Measurements from ENCODE around the gene RELL2.

The RELL2 gene

DNA sequence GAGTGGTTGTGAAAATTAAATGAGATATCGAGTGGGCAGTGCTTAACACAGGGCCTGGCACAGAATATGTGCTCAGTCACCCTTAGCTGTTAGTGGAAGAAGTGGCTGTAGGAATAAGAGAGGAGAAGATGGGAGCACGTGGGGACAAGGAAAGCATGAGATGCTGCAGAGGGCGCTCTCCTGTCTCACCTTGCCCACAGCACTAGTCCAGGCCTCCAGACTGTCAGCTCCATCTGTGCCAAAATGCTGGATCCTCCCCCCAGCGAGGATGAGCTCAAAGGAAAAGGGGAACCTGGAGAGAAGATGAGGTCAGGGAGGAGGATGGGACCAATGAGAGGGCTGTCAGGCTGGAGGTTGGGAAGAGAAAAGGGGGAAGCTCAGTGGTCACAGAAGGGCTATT, 32.7 kb downstream of the RELL2 start:
- TF ChIP-seq, protein P1, sequence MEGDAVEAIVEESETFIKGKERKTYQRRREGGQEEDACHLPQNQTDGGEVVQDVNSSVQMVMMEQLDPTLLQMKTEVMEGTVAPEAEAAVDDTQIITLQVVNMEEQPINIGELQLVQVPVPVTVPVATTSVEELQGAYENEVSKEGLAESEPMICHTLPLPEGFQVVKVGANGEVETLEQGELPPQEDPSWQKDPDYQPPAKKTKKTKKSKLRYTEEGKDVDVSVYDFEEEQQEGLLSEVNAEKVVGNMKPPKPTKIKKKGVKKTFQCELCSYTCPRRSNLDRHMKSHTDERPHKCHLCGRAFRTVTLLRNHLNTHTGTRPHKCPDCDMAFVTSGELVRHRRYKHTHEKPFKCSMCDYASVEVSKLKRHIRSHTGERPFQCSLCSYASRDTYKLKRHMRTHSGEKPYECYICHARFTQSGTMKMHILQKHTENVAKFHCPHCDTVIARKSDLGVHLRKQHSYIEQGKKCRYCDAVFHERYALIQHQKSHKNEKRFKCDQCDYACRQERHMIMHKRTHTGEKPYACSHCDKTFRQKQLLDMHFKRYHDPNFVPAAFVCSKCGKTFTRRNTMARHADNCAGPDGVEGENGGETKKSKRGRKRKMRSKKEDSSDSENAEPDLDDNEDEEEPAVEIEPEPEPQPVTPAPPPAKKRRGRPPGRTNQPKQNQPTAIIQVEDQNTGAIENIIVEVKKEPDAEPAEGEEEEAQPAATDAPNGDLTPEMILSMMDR (IDR thresholded peaks at IDR 0.05; ENCODE audit: low read length), result peak; percentile 7; the same call in 1 of the 2 replicates
- TF ChIP-seq EZH2phosphoT487 (IDR thresholded peaks at IDR 0.05; ENCODE audit: low read length), result no peak
- DNase-seq, result no peak
- no peak overlapping the region for H3K4me3 ChIP-seq (ENCODE audit: low read length)
- no peaks in the 10 kb centered on the region for H3F3A ChIP-seq (ENCODE audit: insufficient read depth, low read length)
- no peaks in the 10 kb centered on the region for H3K27me3 ChIP-seq (replicated peaks; ENCODE audit: insufficient read depth, low read length)
- no peak overlapping the region for H3K4me2 ChIP-seq (ENCODE audit: low read depth, low read length)
- no peaks in the 10 kb centered on the region for H3K9me2 ChIP-seq (replicated peaks; ENCODE audit: insufficient read depth, low read length)
- no peaks in the 10 kb centered on the region for H3K9me3 ChIP-seq (replicated peaks; ENCODE audit: insufficient read depth, low read length)
- no peaks in the 10 kb centered on the region for H4K20me1 ChIP-seq (ENCODE audit: insufficient read depth, low read length)
- H3K36me3 ChIP-seq (replicated peaks; ENCODE audit: insufficient read depth, low read length), result no peaks in the 10 kb centered on the region
- no peaks in the 10 kb centered on the region for H3K79me2 ChIP-seq (ENCODE audit: low read length)
- no peak overlapping the region for H3K9ac ChIP-seq (ENCODE audit: low read length)
- H2AFZ ChIP-seq (ENCODE audit: low read length), result 0 out of 2 replicates have a peak overlapping the region, but pooled peaks have one; percentile 21
- no peak overlapping the region for H3K27ac ChIP-seq (ENCODE audit: low read length)
- no peaks in the 10 kb centered on the region for H3K4me1 ChIP-seq (ENCODE audit: low read length)

DNA sequence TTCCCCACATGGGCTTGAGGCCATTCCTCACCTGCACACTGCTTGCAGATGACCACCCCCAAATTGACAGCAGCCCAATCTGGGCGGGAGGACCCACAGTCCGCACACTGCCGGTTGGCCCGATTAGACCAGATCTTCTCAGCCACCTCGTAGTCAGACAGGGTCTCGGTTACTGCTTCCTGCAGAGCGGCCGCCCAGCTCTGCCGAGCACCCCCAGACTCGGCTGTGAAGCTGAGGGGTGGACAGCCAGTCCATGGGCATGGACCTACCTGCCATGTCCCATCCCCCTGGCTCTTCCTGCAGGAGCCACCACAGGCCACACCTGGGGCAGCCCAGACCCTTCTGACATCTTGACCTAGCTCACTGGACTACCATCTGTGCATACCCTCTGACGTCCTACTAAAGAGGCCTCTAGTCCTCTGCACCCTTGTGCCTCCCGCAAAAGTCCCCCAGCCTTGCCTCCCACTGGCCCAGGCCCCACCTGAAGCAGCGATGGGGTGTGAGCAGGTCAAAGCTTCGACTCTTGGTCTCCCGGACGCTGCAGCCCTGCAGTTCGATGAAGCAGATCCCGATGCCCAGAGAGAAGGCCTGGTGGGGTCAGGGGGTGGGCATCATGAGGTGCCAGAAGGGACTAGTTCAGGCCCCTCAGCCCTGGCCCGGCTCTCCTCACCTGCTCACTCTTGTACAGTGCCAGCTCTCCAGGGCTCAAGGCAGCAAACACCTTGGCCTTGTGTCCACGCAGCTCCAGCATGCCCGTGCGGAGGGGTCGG, 35.5 kb downstream of the RELL2 start:
- H3K36me3 ChIP-seq (replicated peaks; ENCODE audit: insufficient read depth, low read length), result no peaks in the 10 kb centered on the region
- H3K9me2 ChIP-seq (replicated peaks; ENCODE audit: insufficient read depth, low read length), result no peaks in the 10 kb centered on the region
- no peaks in the 10 kb centered on the region for H4K20me1 ChIP-seq (ENCODE audit: insufficient read depth, low read length)
- no peaks in the 10 kb centered on the region for H3K9me3 ChIP-seq (replicated peaks; ENCODE audit: insufficient read depth, low read length)
- no peaks in the 10 kb centered on the region for H3K4me1 ChIP-seq (ENCODE audit: low read length)
- H3F3A ChIP-seq (ENCODE audit: insufficient read depth, low read length), result no peaks in the 10 kb centered on the region
- TF ChIP-seq, protein P1 (IDR thresholded peaks at IDR 0.05; ENCODE audit: low read length), result no peak
- TF ChIP-seq EZH2phosphoT487 (IDR thresholded peaks at IDR 0.05; ENCODE audit: low read length) (no peak), EZH2 (optimal IDR thresholded peaks at IDR 0.05; ENCODE audit: low read depth, low read length) (no peak)
- no peak overlapping the region for H3K9ac ChIP-seq (ENCODE audit: low read length)
- H3K4me3 ChIP-seq (ENCODE audit: low read length), result no peak overlapping the region
- no peak overlapping the region for H3K4me2 ChIP-seq (ENCODE audit: low read depth, low read length)
- no peaks in the 10 kb centered on the region for H3K79me2 ChIP-seq (ENCODE audit: low read length)
- no peaks in the 10 kb centered on the region; the same call in 1 of the 2 replicates for H3K27me3 ChIP-seq (replicated peaks; ENCODE audit: insufficient read depth, low read length)
- DNase-seq, result no peak
- H2AFZ ChIP-seq (ENCODE audit: low read length), result no peak overlapping the region
- no peak overlapping the region for H3K27ac ChIP-seq (ENCODE audit: low read length)

DNA sequence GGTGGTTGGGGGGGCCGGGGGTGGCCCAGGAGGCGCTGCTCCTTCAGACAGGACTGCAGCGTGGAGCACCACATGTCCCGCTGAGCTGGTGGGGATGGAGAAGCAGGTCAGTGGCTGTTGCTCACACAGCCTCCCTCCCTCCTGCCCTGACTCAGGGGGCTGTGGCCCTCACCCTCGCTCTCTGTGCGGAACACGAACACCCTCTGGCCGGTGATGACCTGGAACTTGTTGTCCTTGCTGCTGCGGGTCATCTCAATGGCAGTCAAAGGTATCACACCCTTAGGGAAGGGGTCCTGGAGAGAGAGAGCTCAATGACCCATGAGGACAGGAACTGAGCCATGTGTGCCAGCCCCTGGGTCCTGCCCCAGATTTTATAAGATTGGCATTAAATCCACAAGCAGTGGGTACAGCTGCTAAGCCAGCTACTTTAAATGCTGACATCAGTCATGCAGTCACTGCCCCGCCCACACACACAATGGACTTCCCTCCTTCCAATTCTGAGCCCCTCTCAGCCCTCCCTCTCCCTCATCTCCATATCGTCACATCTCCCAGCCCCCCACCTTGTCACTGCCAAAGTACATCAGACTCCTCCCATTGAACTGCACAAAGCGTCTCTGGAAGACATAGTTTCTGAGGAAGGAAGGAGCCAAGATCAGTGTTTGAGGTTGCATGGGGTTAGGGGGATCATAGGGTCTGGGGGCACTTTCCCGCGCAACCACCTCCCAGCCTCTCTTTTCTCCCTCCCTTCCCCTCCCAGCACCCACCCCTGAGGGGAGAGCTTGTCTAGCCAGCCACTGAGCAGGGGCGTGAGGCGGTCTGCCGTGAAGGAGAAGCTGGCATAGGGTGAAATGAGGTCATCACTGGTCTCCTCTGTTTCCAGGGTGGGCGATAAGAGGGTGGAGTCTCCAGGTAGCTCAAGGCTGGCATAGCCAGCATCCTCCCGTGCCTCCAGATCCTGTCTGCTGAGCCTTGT, 36.3 kb downstream of the RELL2 start:
- no peak for TF ChIP-seq EZH2phosphoT487 (IDR thresholded peaks at IDR 0.05; ENCODE audit: low read length)
- no peak for TF ChIP-seq EZH2 (optimal IDR thresholded peaks at IDR 0.05; ENCODE audit: low read depth, low read length)
- TF ChIP-seq, protein P1 (IDR thresholded peaks at IDR 0.05; ENCODE audit: low read length), result no peak
- no peaks in the 10 kb centered on the region; the same call in 1 of the 2 replicates for H3K27me3 ChIP-seq (replicated peaks; ENCODE audit: insufficient read depth, low read length)
- no peaks in the 10 kb centered on the region for H3K4me1 ChIP-seq (ENCODE audit: low read length)
- no peak overlapping the region for H3K4me3 ChIP-seq (ENCODE audit: low read length)
- DNase-seq, result no peak
- H3K36me3 ChIP-seq (replicated peaks; ENCODE audit: insufficient read depth, low read length), result no peaks in the 10 kb centered on the region
- no peak overlapping the region for H2AFZ ChIP-seq (ENCODE audit: low read length)
- H3K4me2 ChIP-seq (ENCODE audit: low read depth, low read length), result no peak overlapping the region
- no peaks in the 10 kb centered on the region for H3K9me3 ChIP-seq (replicated peaks; ENCODE audit: insufficient read depth, low read length)
- no peak overlapping the region for H3K9ac ChIP-seq (ENCODE audit: low read length)
- H3K9me2 ChIP-seq (replicated peaks; ENCODE audit: insufficient read depth, low read length), result no peaks in the 10 kb centered on the region
- no peaks in the 10 kb centered on the region for H3F3A ChIP-seq (ENCODE audit: insufficient read depth, low read length)
- H3K27ac ChIP-seq (ENCODE audit: low read length), result no peak overlapping the region
- no peaks in the 10 kb centered on the region for H4K20me1 ChIP-seq (ENCODE audit: insufficient read depth, low read length)
- H3K79me2 ChIP-seq (ENCODE audit: low read length), result no peaks in the 10 kb centered on the region

Data from MM.1S (cell line).